HepG2 (cell line): ENCODE data around the gene ODAD4. TPM values are rescaled to one million over a fixed set of nuclear protein-coding genes. Genes with fewer than 3 reads are reported as not detected.
A peak's percentile ranks its signal among the peaks of the same experiment; 100 is the strongest.

Source experiments
- ATAD3A ChIP-seq: sonication (generic); formaldehyde crosslinking; IDR thresholded peaks from 2 replicates; pipeline ENCODE4 v1.4.0; 2020; ENCODE audit warnings: missing genetic modification reagents
- CBX5 ChIP-seq: sonication (generic); formaldehyde crosslinking; IDR thresholded peaks from 2 replicates; pipeline ENCODE4 v1.4.0; 2020; ENCODE audit warnings: missing genetic modification reagents, borderline replicate concordance
- ETV6 ChIP-seq: sonication (generic); formaldehyde crosslinking; conservative IDR thresholded peaks from 2 replicates; pipeline ENCODE4 v1.4.0; 2020; ENCODE audit warnings: missing genetic modification reagents
- FUBP1 ChIP-seq: sonication (generic); formaldehyde crosslinking; IDR thresholded peaks from 2 replicates; pipeline ENCODE4 v1.5.1; 2020; ENCODE audit warnings: missing genetic modification reagents, mild to moderate bottlenecking, borderline replicate concordance
- HMG20B ChIP-seq: conservative IDR thresholded peaks from 2 replicates; pipeline ENCODE4 v1.6.1; 2016; ENCODE audit warnings: missing genetic modification reagents, missing compliant biosample characterization
- HMGA1 ChIP-seq: sonication (generic); formaldehyde crosslinking; conservative IDR thresholded peaks from 2 replicates; pipeline ENCODE4 v1.4.0; 2020; ENCODE audit warnings: missing genetic modification reagents
- HNRNPUL1 ChIP-seq: fragments of 200-400 bp; formaldehyde crosslinking; IDR thresholded peaks from 2 replicates; pipeline ENCODE4 v1.6.1; 2017; ENCODE audit warnings: low read depth, mild to moderate bottlenecking, low read length, moderate library complexity
- PRDM15 ChIP-seq: sonication (generic); formaldehyde crosslinking; IDR thresholded peaks from 2 replicates; pipeline ENCODE4 v1.4.0; 2020; ENCODE audit warnings: missing genetic modification reagents
- SMARCC2 ChIP-seq: fragments of 450-650 bp; IDR thresholded peaks from 2 replicates; pipeline ENCODE4 v1.6.1; 2017; ENCODE audit warnings: antibody characterized with exemption, mild to moderate bottlenecking
- SMC3 ChIP-seq: IDR thresholded peaks from 2 replicates; pipeline ENCODE4 v1.6.1; 2011; ENCODE audit warnings: low read length, improper control_type of control experiment
- ZBTB44 ChIP-seq: sonication (generic); formaldehyde crosslinking; IDR thresholded peaks from 2 replicates; pipeline ENCODE4 v1.4.0; 2020; ENCODE audit warnings: missing genetic modification reagents
- ZBTB49 ChIP-seq: sonication (generic); formaldehyde crosslinking; IDR thresholded peaks from 2 replicates; pipeline ENCODE4 v1.4.0; 2020; ENCODE audit warnings: missing genetic modification reagents, borderline replicate concordance
- ZFP37 ChIP-seq: sonication (generic); formaldehyde crosslinking; IDR thresholded peaks from 2 replicates; pipeline ENCODE4 v1.4.0; 2020; ENCODE audit warnings: missing genetic modification reagents, borderline replicate concordance
- ZNF547 ChIP-seq: sonication (generic); formaldehyde crosslinking; IDR thresholded peaks from 2 replicates; pipeline ENCODE4 v1.5.1; 2020; ENCODE audit warnings: mild to moderate bottlenecking, missing genetic modification reagents
- ZNF639 ChIP-seq: conservative IDR thresholded peaks from 2 replicates; pipeline ENCODE4 v1.6.1; 2018; ENCODE audit warnings: missing genetic modification reagents
- ZNF746 ChIP-seq: sonication (generic); formaldehyde crosslinking; IDR thresholded peaks from 2 replicates; pipeline ENCODE4 v1.8.0; 2022; ENCODE audit warnings: mild to moderate bottlenecking, missing genetic modification reagents
- ZNF761 ChIP-seq: sonication (generic); formaldehyde crosslinking; conservative IDR thresholded peaks from 2 replicates; pipeline ENCODE4 v1.4.0; 2020; ENCODE audit warnings: mild to moderate bottlenecking, missing genetic modification reagents
- polyA plus RNA-seq, 8 experiments: library from polyadenylated mRNA; depleted of rRNA in 3 of 8; stranded (reverse) in 7 of 8; unstranded in 1 of 8; fragments of >200 nt; fragmentation: Illumina TruSeq in 4 of 8; extraction: Trizol in 4 of 8; gene quantifications; 2 replicates each; pipeline versions ENCODE4 v1.2.1 to v1.2.3, GENCODE V29; 2011 to 2016; ENCODE audit warnings: low read depth in 4 of 8, missing spikeins in 1 of 8, mixed read lengths in 1 of 8; ENCODE audit not compliant: insufficient read depth in 1 of 8
- total RNA-seq, 5 experiments: library from RNA; depleted of rRNA; stranded (reverse); fragments of >200 nt; fragmentation: Illumina TruSeq; extraction: Trizol; gene quantifications; 2 replicates each; pipeline ENCODE4 v1.2.3, GENCODE V29; 2016; ENCODE audit warnings: low read depth in 1 of 5

Gene ODAD4
- total and polyA plus RNA-seq, 2 of the 13 experiments (the other 11 are each of a cell fraction or from before 2014, with no cell fraction given), result 0.48 to 0.53 TPM

GRCh38 chr17:41930009-41930832, at the start of gene ODAD4 (continued):
- TF ChIP-seq SMARCC2 (no peak), ZNF746 (CRISPR knock-in tag) (no peak), HMGA1 (CRISPR knock-in tag) (no peak), CBX5 (CRISPR knock-in tag) (peak; percentile 86; the same call in 1 of the 2 replicates), ZNF761 (CRISPR knock-in tag) (peak; percentile 92), ZBTB49 (CRISPR knock-in tag) (0 out of 2 replicates have a peak, but pooled peaks have one; percentile 24), ZFP37 (CRISPR knock-in tag) (peak; percentile 97), ATAD3A (CRISPR knock-in tag) (no peak), HNRNPUL1 (no peak), PRDM15 (CRISPR knock-in tag) (no peak), ETV6 (CRISPR knock-in tag) (0 out of 2 replicates have a peak, but pooled peaks have one; percentile 82), FUBP1 (CRISPR knock-in tag) (peak; percentile 85; the same call in 1 of the 2 replicates), ZBTB44 (no peak), HMG20B (CRISPR knock-in tag) (peak; percentile 67; the same call in 1 of the 2 replicates), ZNF639 (CRISPR knock-in tag) (peak; percentile 78; the same call in 1 of the 2 replicates), ZNF547 (CRISPR knock-in tag) (peak; percentile 96), SMC3 (peak; percentile 74)
